GM12864 (cell line): ENCODE measurements around the gene ARFGAP2.
A peak's percentile ranks its signal among the peaks of the same experiment; 100 is the strongest.
"Not testable (repeated sequence)": the region's sequence is repeated elsewhere in the genome, so short reads cannot be mapped to it uniquely, and the experiment has no call there.

Experiments used
- DNase-seq: peaks from one replicate; pipeline ENCODE4 v3.0.0-alpha.2; 2011; ENCODE audit warnings: low read depth
- H3K4me3 ChIP-seq: 2 replicates; pipeline ENCODE4 v1.5.1; 2011; ENCODE audit warnings: mild to moderate bottlenecking, low read depth, low read length, control low read depth
- TF ChIP-seq, protein P1 (sequence below): IDR thresholded peaks from 2 replicates; pipeline ENCODE4 v1.5.1; 2011; ENCODE audit warnings: low read depth, mild to moderate bottlenecking, moderate library complexity, low read length, control low read depth, inconsistent platforms; ENCODE audit errors: missing control alignments

ARFGAP2 gene

DNA sequence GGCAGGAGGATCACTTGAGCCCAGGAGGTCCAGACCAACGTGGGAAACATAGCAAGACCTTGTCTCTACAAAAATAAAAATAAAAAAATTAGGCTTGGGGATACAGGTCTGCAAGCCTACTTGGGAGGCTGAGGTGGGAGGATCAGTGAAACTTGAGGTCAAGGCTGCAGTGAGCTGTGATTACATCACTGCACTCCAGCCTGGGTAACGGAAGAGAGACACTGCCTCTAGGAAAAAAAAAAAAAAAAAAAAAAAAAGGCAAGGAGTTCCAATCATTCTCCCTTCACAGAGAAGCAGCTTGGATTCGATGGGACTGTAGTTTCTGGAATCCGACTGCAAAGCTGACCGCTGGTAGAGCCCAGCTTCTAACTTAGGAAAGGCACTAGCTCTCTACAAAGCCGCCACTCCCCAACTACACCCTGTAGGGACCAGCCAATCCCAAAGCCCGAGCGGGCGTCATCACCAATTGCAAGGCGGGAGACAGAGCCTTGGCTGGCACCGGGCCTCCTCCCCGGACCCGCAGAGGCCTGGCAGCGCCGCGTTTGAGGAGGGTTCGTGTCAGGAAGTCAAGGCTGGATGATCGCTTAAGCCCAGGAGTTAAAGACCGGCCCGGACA, 37.4 kb upstream of the ARFGAP2 start:
- peak overlapping the region; percentile 59 for H3K4me3 ChIP-seq
- peak; percentile 42 for DNase-seq
- TF ChIP-seq, protein P1, sequence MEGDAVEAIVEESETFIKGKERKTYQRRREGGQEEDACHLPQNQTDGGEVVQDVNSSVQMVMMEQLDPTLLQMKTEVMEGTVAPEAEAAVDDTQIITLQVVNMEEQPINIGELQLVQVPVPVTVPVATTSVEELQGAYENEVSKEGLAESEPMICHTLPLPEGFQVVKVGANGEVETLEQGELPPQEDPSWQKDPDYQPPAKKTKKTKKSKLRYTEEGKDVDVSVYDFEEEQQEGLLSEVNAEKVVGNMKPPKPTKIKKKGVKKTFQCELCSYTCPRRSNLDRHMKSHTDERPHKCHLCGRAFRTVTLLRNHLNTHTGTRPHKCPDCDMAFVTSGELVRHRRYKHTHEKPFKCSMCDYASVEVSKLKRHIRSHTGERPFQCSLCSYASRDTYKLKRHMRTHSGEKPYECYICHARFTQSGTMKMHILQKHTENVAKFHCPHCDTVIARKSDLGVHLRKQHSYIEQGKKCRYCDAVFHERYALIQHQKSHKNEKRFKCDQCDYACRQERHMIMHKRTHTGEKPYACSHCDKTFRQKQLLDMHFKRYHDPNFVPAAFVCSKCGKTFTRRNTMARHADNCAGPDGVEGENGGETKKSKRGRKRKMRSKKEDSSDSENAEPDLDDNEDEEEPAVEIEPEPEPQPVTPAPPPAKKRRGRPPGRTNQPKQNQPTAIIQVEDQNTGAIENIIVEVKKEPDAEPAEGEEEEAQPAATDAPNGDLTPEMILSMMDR: no peak

DNA sequence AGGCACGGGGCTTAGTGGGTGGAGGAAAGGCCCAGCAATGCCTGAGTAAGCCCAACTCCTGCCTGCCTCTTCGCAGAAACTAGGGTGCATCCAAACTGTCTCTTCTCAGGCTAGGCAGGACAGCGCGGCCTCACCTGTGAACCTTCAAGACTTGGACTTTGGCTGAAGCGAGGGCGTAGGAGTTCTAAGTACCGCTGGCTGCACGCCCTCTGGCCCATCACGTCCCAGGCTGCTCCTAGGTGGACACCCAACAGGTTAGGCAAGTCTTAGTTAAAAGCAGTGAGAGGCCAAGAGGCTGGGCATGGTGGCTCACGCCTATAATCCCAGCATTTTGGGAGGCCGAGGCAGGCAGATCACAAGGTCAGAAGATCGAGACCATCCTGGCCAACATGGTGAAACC, 36.3 kb upstream of the ARFGAP2 start:
- no peak overlapping the region for H3K4me3 ChIP-seq
- no peak for DNase-seq
- TF ChIP-seq, protein P1: no peak

DNA sequence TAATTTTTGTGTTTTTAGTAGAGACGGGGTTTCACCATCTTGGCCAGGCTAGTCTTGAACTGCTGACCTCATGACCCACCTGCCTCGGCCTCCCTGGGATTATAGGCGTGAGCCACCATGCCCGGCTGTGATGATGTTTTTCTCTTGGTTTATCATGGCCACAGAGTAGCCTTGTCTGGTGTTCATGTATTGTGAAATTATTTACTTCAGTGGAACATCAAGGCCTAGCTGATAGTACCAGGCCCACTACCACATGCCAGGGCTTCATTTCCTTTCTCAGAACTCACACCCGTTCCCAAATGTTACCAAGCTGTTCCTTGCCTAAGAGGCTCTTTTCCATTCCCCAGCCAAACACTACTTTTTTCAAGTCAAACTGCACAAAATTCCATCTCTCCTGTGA, 31.9 kb upstream of the ARFGAP2 start:
- no peak for DNase-seq
- no peak overlapping the region for H3K4me3 ChIP-seq
- TF ChIP-seq, protein P1: no peak

DNA sequence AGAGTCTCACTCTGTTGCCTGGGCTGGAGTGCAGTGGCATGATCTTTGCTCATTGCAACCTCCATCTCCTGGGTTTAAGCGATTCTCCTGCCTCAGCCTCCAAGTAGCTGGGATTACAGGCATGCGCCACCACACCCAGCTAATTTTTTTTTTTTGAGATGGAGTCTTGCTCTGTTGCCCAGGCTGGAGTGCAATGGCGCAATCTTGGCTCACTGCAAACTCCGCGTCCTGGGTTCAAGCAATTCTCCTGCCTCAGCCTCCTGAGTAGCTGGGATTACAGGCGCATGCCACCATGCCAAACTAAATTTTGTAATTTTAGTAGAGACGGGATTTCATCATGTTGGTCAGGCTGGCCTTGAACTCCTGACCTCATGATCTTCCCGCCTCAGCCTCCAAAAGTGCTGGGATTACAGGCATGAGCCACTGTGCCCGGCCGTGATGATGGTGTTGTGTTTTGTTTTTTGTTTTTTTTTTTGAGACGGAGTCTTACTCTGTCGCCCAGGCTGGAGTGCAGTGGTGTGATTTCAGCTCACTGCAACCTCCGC, 31.4 kb upstream of the ARFGAP2 start:
- H3K4me3 ChIP-seq, DNase-seq: not testable (repeated sequence)

DNA sequence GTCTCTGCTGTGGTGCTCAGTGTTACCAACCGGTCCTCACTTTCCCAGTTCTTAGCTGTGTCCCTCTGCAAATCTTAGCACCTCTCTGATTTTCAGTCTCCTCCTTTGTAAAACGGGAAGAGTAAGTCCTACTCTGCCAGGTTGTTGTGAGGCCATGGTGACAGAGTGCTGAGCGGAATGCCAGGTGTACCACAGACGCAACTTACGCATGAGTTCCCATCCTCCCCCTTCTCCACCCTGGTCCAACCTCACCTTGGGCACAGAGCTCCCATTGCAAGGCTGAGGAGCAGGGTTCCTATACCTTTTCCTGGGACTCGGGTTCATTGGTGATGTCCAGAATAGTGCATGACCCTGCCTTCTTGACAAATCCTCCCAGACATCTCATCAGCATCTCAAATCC, 30.8 kb upstream of the ARFGAP2 start:
- DNase-seq: no peak
- H3K4me3 ChIP-seq: no peak overlapping the region
- TF ChIP-seq, protein P1: no peak

DNA sequence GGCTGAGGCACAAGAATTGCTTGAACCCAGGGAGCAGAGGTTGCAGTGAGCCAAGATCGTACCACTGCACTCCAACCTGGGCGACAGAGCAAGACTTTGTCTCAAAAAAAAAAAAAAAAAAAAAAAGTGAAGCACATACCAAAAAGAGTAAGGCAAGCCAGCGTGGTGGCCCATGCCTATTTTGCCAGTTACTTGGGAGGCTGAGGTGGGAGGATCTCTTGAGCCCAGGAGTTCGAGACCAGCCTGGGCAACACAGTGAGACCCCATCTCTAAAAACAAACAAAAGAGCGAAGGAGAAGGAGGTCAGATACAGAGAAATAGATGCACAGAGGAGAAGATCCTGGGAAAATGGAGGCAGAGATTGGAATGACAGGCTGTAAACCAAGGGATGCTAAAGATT, 29.9 kb upstream of the ARFGAP2 start:
- not testable (repeated sequence) for DNase-seq, H3K4me3 ChIP-seq

DNA sequence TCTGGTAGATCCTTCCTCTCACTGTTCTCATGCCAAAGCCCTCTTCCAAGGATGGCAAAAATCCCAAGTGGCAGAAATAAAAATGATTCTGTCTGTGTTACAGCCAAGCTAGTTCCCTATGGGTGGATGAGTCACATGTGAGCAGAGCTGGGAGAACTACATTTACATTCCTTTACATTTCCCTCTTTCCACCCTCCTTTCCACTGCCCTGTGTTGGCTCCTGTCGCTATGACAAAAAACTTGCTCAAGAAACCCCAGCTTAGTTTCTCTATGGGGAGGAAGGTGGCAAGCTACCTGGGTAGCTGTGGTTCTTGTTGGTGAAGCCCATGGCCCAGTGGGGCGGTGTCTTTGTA, 27.9 kb upstream of the ARFGAP2 start:
- no peak overlapping the region for H3K4me3 ChIP-seq
- TF ChIP-seq, protein P1: no peak
- DNase-seq: no peak

DNA sequence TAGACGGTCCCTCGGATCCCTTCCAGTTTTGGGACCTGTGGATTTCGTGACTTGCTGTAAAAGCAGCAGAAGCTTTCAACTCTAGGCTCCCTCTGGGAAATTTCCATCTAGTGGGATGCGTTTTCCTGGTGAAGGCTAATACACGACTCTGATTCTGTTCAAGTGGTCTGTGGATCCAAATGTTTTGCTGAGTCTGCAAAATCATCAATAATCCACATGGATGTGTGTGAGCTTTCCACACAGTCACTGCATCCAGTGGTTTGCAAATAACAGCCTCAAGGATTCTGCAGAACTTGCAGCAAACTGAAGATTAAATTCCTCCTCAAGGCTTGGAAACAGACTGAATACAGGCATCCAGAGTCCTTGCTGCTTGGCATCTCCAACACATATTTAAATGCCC, 25.9 kb upstream of the ARFGAP2 start:
- TF ChIP-seq, protein P1: no peak
- no peak for DNase-seq
- no peak overlapping the region for H3K4me3 ChIP-seq
